NB4 (cell line): Measurements from ENCODE around the gene KRT36.

Experiments used
- POLR2A ChIP-seq: IDR thresholded peaks from 2 replicates; pipeline ENCODE4 v1.6.1; 2011; ENCODE audit warnings: mild to moderate bottlenecking; ENCODE audit not compliant: insufficient read length; ENCODE audit errors: extremely low read depth
- TF ChIP-seq, protein P1 (sequence below): IDR thresholded peaks from one replicate; pipeline ENCODE4 v1.5.1; 2012; ENCODE audit warnings: low read depth, low read length
- TF ChIP-seq, protein P2 (sequence below): IDR thresholded peaks from 2 replicates; pipeline ENCODE4 v1.6.1; 2011; ENCODE audit warnings: low read depth, low read length

- TF ChIP-seq, protein P1, sequence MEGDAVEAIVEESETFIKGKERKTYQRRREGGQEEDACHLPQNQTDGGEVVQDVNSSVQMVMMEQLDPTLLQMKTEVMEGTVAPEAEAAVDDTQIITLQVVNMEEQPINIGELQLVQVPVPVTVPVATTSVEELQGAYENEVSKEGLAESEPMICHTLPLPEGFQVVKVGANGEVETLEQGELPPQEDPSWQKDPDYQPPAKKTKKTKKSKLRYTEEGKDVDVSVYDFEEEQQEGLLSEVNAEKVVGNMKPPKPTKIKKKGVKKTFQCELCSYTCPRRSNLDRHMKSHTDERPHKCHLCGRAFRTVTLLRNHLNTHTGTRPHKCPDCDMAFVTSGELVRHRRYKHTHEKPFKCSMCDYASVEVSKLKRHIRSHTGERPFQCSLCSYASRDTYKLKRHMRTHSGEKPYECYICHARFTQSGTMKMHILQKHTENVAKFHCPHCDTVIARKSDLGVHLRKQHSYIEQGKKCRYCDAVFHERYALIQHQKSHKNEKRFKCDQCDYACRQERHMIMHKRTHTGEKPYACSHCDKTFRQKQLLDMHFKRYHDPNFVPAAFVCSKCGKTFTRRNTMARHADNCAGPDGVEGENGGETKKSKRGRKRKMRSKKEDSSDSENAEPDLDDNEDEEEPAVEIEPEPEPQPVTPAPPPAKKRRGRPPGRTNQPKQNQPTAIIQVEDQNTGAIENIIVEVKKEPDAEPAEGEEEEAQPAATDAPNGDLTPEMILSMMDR: no peak
- TF ChIP-seq, protein P2, sequence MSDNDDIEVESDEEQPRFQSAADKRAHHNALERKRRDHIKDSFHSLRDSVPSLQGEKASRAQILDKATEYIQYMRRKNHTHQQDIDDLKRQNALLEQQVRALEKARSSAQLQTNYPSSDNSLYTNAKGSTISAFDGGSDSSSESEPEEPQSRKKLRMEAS: no peak
- TF ChIP-seq POLR2A: no peak
Measured at GRCh38 chr17:41451154-41451728, 38.5 kb downstream of the KRT36 start.
